Measurements from ENCODE around the gene SUMO3.

- TF ChIP-seq POLR2A (IDR thresholded peaks at IDR 0.05; ENCODE audit: low read length) (no peak), GATA1 (IDR thresholded peaks at IDR 0.05; ENCODE audit: low read depth, low read length) (no peak)
These were observed 24.1 kb downstream of the SUMO3 start for GRCh38 chr21:44793592-44794374.

All from erythroblast (primary cell).